Measurements from ENCODE around the gene THRB.

THRB gene

GRCh38 chr3:24139463-24140412 is 354.9 kb downstream of the THRB start:
- no peak for DNase-seq (ENCODE audit: low spot score)

GRCh38 chr3:24138876-24139256 is 355.8 kb downstream of the THRB start:
- no peak for DNase-seq (ENCODE audit: low spot score)

GRCh38 chr3:24137958-24138875 is 356.4 kb downstream of the THRB start:
- peak; percentile 4 for DNase-seq (ENCODE audit: low spot score)

- no peak for DNase-seq (ENCODE audit: low spot score)
Measured at GRCh38 chr3:24137334-24137733, 357.3 kb downstream of the THRB start.

- DNase-seq (ENCODE audit: low spot score) = no peak
Measured at GRCh38 chr3:24136624-24137310, 357.9 kb downstream of the THRB start.

GRCh38 chr3:24135280-24135679 is 359.4 kb downstream of the THRB start:
- no peak for DNase-seq (ENCODE audit: low spot score)

- no peak for DNase-seq (ENCODE audit: low spot score)
Measured at GRCh38 chr3:24133942-24134341, 360.7 kb downstream of the THRB start.

- no peak for DNase-seq (ENCODE audit: low spot score)
Measured at GRCh38 chr3:24133436-24133835, 361.2 kb downstream of the THRB start.

GRCh38 chr3:24129549-24129948 is 365.1 kb downstream of the THRB start:
- DNase-seq (ENCODE audit: low spot score) = no peak

GRCh38 chr3:24128199-24129005 is 366.2 kb downstream of the THRB start:
- no peak for DNase-seq (ENCODE audit: low spot score)

GRCh38 chr3:24123596-24123995 is 371.1 kb downstream of the THRB start:
- DNase-seq (ENCODE audit: low spot score) = no peak

GRCh38 chr3:24120434-24120833 is 374.2 kb downstream of the THRB start:
- no peak for DNase-seq (ENCODE audit: low spot score)

GRCh38 chr3:24119321-24119751 is 375.3 kb downstream of the THRB start:
- DNase-seq (ENCODE audit: low spot score) = no peak

- no peak for DNase-seq (ENCODE audit: low spot score)
Measured at GRCh38 chr3:24117508-24117907, 377.1 kb downstream of the THRB start.

- DNase-seq (ENCODE audit: low spot score) = no peak
Measured at GRCh38 chr3:24111711-24112110, 382.9 kb downstream of the THRB start.

GRCh38 chr3:24110051-24110450 is 384.6 kb downstream of the THRB start:
- DNase-seq (ENCODE audit: low spot score) = no peak

GRCh38 chr3:24101676-24102168 is 392.9 kb downstream of the THRB start:
- DNase-seq (ENCODE audit: low spot score) = no peak

GRCh38 chr3:24100696-24101402 is 393.8 kb downstream of the THRB start:
- DNase-seq (ENCODE audit: low spot score) = no peak

- no peak for DNase-seq (ENCODE audit: low spot score)
Measured at GRCh38 chr3:24096695-24097290, 397.9 kb downstream of the THRB start.

GRCh38 chr3:24096271-24096670 is 398.4 kb downstream of the THRB start:
- DNase-seq (ENCODE audit: low spot score) = no peak
